GM10266 (cell line): Measurements from ENCODE around the gene ADAMTS19.

Experiments used
- DNase-seq: peaks from one replicate; pipeline ENCODE4 v3.0.0; 2012; ENCODE audit errors: extremely low spot score
- CTCF ChIP-seq: IDR thresholded peaks from 2 replicates; pipeline ENCODE4 v1.5.1; 2012; ENCODE audit warnings: mild to moderate bottlenecking, low read depth; ENCODE audit not compliant: control insufficient read depth, insufficient read depth; ENCODE audit errors: missing control alignments

ADAMTS19 gene

DNA sequence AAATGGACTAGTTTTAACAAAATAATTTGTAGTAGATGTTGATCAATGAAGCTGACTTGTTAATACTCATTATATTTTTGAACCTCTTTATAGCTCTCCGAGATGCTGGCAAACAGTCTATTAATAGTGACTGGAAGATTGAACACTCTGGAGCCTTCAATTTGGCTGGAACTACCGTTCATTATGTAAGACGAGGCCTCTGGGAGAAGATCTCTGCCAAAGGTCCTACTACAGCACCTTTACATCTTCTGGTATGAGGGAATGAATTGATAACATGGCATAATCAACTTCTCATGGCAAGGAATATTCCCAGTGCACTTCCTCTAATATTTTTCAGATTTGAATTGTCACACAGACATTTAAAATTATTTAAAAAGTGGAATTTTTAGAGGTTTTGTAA is 219.6 kb downstream of the ADAMTS19 start:
- no peak for TF ChIP-seq CTCF

GRCh38 chr5:129687941-129688340 is 227.8 kb downstream of the ADAMTS19 start:
- no peak for TF ChIP-seq CTCF
- no peak for DNase-seq

More for the DNA sequence above, 219.6 kb downstream of the ADAMTS19 start:
- no peak for DNase-seq

GRCh38 chr5:129689045-129689444 is 228.9 kb downstream of the ADAMTS19 start:
- TF ChIP-seq CTCF: no peak
- no peak for DNase-seq

DNA sequence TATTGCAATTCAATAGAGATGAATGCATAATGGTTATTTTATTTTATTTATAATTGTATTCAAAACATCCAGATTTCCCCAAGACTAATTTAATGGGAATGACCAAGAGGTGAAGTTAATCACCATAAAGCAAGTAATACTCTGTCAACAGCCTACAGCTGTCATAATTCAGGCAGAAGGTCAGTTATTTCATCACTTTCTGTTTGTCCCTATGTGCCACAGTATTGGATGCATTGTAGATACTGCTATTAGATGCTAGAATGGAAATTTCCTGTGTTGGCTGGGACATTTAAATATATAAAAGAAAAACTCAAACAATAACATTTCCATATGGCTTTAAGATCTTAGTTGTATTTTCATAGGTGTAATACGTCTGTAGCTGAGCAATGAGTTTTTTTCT is 231.1 kb downstream of the ADAMTS19 start:
- no peak for TF ChIP-seq CTCF
- no peak for DNase-seq

GRCh38 chr5:129696636-129697035 is 236.5 kb downstream of the ADAMTS19 start:
- TF ChIP-seq CTCF: no peak
- no peak for DNase-seq

GRCh38 chr5:129698661-129699060 is 238.6 kb downstream of the ADAMTS19 start:
- no peak for TF ChIP-seq CTCF
- DNase-seq: no peak

DNA sequence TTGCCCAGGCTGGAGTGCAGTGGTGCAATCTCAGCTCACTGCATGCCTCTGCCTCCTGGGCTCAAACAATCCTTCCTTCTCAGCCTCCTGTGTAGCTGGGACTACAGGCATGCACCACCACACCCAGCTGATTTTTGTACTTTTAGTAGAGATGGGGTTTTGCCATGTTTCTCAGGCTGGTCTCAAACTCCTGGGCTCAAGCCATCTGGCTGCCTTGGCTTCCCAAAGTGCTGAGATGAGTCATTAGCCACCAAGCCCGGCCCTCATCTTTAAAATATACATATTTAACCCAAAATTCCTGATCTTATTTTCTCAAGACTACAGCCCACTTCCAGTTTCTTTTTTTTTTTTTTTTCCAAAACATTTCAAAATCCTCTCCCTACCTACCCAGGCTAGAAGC is 256.1 kb downstream of the ADAMTS19 start:
- DNase-seq: no peak
- TF ChIP-seq CTCF: no peak
